ENCODE results near the gene MRGPRD.

The MRGPRD gene

DNA sequence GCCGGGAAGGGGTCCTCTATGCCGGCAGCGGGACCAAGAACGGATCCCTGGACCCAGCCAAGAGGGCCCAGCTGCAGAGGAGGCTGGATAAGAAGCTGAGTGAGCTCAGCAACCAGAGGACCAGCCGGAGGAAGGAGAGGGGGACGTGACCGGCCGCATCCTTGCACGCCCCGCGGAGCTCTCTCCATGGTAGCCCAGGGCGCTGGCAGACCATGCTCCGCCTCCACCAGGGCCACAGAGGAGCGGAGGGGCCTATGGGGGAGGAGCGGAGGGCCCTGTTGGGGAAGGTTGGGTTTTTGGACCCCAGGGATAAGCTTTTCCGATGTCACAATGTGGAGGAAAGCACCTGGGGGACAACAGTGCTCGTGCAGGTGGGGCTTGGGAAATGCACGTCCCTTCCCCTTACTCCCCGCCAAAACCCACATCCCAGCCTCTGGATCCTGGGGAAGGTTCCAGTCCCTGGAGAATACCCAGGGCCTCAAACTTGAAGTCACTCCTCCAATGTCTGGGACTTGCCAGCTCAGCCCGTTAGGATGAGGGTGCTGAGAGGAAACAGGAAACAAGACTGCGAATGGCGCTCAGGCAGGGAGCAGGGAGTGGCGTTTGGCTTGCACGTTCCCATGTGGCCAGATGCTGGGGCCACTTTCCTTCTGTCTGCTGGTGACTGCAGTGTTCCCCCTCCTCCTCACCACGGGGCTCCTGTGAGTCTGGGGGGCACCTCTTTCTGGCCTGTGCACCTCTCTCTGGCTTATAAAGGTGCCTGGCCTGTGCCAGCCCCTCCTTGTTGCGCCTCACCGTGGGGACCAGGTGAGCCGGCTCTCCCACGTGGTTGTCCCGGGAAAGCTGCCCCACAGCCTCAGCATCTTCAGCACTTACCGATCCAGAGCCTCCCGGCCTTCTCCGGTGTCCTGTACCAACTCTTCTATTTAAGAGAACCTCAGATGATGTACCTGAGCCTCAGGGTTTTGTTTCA is 40.9 kb downstream of the MRGPRD start:
- no peak for TF ChIP-seq EZH2phosphoT487 (IDR thresholded peaks at IDR 0.05; ENCODE audit: low read depth)
- TF ChIP-seq, protein P1, sequence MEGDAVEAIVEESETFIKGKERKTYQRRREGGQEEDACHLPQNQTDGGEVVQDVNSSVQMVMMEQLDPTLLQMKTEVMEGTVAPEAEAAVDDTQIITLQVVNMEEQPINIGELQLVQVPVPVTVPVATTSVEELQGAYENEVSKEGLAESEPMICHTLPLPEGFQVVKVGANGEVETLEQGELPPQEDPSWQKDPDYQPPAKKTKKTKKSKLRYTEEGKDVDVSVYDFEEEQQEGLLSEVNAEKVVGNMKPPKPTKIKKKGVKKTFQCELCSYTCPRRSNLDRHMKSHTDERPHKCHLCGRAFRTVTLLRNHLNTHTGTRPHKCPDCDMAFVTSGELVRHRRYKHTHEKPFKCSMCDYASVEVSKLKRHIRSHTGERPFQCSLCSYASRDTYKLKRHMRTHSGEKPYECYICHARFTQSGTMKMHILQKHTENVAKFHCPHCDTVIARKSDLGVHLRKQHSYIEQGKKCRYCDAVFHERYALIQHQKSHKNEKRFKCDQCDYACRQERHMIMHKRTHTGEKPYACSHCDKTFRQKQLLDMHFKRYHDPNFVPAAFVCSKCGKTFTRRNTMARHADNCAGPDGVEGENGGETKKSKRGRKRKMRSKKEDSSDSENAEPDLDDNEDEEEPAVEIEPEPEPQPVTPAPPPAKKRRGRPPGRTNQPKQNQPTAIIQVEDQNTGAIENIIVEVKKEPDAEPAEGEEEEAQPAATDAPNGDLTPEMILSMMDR (IDR thresholded peaks at IDR 0.05; ENCODE audit: low read depth, low read length): no peak
- no peaks in the 10 kb centered on the region for H4K20me1 ChIP-seq (ENCODE audit: insufficient read depth, low read length)
- no peak overlapping the region for H3K4me3 ChIP-seq (ENCODE audit: low read length)
- H3K27me3 ChIP-seq (ENCODE audit: low read depth, low read length): no peaks in the 10 kb centered on the region
- H3K4me1 ChIP-seq (ENCODE audit: low read length): no peaks in the 10 kb centered on the region
- no peak overlapping the region for H3K9ac ChIP-seq (ENCODE audit: low read length)
- H3K79me2 ChIP-seq (ENCODE audit: low read length): no peaks in the 10 kb centered on the region
- H3K36me3 ChIP-seq (replicated peaks; ENCODE audit: low read depth, low read length): peaks cover 31% of the 10 kb centered on the region
- H3K27ac ChIP-seq (ENCODE audit: low read length): no peak overlapping the region
- H2AFZ ChIP-seq (ENCODE audit: low read depth, low read length): no peak overlapping the region
- H3K4me2 ChIP-seq (ENCODE audit: low read length): no peak overlapping the region
- H3K9me3 ChIP-seq (ENCODE audit: insufficient read depth, low read length): no peaks in the 10 kb centered on the region

- Histone ChIP-seq H3K9ac (ENCODE audit: low read length) (no peak overlapping the region), H3K4me3 (ENCODE audit: low read length) (no peak overlapping the region), H2AFZ (ENCODE audit: low read depth, low read length) (no peak overlapping the region), H3K4me2 (ENCODE audit: low read length) (no peak overlapping the region), H3K27me3 (ENCODE audit: low read depth, low read length) (no peaks in the 10 kb centered on the region), H3K4me1 (ENCODE audit: low read length) (no peaks in the 10 kb centered on the region), H3K36me3 (replicated peaks; ENCODE audit: low read depth, low read length) (peaks cover 36% of the 10 kb centered on the region), H3K79me2 (ENCODE audit: low read length) (no peaks in the 10 kb centered on the region), H4K20me1 (ENCODE audit: insufficient read depth, low read length) (no peaks in the 10 kb centered on the region), H3K27ac (ENCODE audit: low read length) (no peak overlapping the region), H3K9me3 (ENCODE audit: insufficient read depth, low read length) (no peaks in the 10 kb centered on the region)
- TF ChIP-seq, protein P1 (IDR thresholded peaks at IDR 0.05; ENCODE audit: low read depth, low read length): no peak
- TF ChIP-seq EZH2phosphoT487 (IDR thresholded peaks at IDR 0.05; ENCODE audit: low read depth): no peak
These were observed 41.8 kb downstream of the MRGPRD start for GRCh38 chr11:68938816-68939582.

GRCh38 chr11:68938088-68938487 is 42.7 kb downstream of the MRGPRD start:
- no peak overlapping the region for H3K4me3 ChIP-seq (ENCODE audit: low read length)
- no peak overlapping the region for H3K9ac ChIP-seq (ENCODE audit: low read length)
- no peaks in the 10 kb centered on the region for H3K4me1 ChIP-seq (ENCODE audit: low read length)
- TF ChIP-seq, protein P1 (IDR thresholded peaks at IDR 0.05; ENCODE audit: low read depth, low read length): no peak
- TF ChIP-seq EZH2phosphoT487 (IDR thresholded peaks at IDR 0.05; ENCODE audit: low read depth): no peak
- no peak overlapping the region for H3K4me2 ChIP-seq (ENCODE audit: low read length)
- peaks cover 41% of the 10 kb centered on the region for H3K36me3 ChIP-seq (replicated peaks; ENCODE audit: low read depth, low read length)
- no peaks in the 10 kb centered on the region for H3K9me3 ChIP-seq (ENCODE audit: insufficient read depth, low read length)
- no peak overlapping the region for H2AFZ ChIP-seq (ENCODE audit: low read depth, low read length)
- no peaks in the 10 kb centered on the region for H3K79me2 ChIP-seq (ENCODE audit: low read length)
- H3K27me3 ChIP-seq (ENCODE audit: low read depth, low read length): no peaks in the 10 kb centered on the region
- no peaks in the 10 kb centered on the region for H4K20me1 ChIP-seq (ENCODE audit: insufficient read depth, low read length)
- H3K27ac ChIP-seq (ENCODE audit: low read length): no peak overlapping the region
